Activated T-cell treated with anti-CD3 and anti-CD28 coated beads, Interleukin-2, amount 50 U/mL, for 1 hour (primary cell): ENCODE data around the gene ATG4D.
"Not testable (repeated sequence)": the region's sequence is repeated elsewhere in the genome, so short reads cannot be mapped to it uniquely, and the experiment has no call there.

Experiments used
- DNase-seq: peaks from one replicate; pipeline ENCODE4 v3.0.0-alpha.2; 2020

Gene ATG4D

GRCh38 chr19:10520652-10521318 is 22.9 kb upstream of the ATG4D start:
- no peak for DNase-seq

- DNase-seq = no peak
Measured at GRCh38 chr19:10521461-10522171, 22.1 kb upstream of the ATG4D start.

GRCh38 chr19:10523135-10523636 is 20.5 kb upstream of the ATG4D start:
- no peak for DNase-seq

GRCh38 chr19:10525636-10526035 is 18.1 kb upstream of the ATG4D start:
- DNase-seq = no peak

GRCh38 chr19:10526887-10527286 is 16.8 kb upstream of the ATG4D start:
- not testable (repeated sequence) for DNase-seq

GRCh38 chr19:10532457-10532856 is 11.2 kb upstream of the ATG4D start:
- DNase-seq = no peak

- DNase-seq = no peak
Measured at GRCh38 chr19:10533646-10534386, 9.9 kb upstream of the ATG4D start.

- no peak for DNase-seq
Measured at GRCh38 chr19:10535613-10536012, 8.1 kb upstream of the ATG4D start.

- no peak for DNase-seq
Measured at GRCh38 chr19:10537668-10538067, 6.0 kb upstream of the ATG4D start.

GRCh38 chr19:10538204-10538983 is 5.3 kb upstream of the ATG4D start:
- DNase-seq = no peak

GRCh38 chr19:10539016-10539415 is 4.7 kb upstream of the ATG4D start:
- DNase-seq = not testable (repeated sequence)

- DNase-seq = no peak
Measured at GRCh38 chr19:10543059-10543419, 665 bp upstream of the ATG4D start.

GRCh38 chr19:10544242-10544752 is 593 bp downstream of the ATG4D start:
- DNase-seq = no peak

- no peak for DNase-seq
Measured at GRCh38 chr19:10544753-10545251, 1.1 kb downstream of the ATG4D start.

- no peak for DNase-seq
Measured at GRCh38 chr19:10546817-10547216, 3.1 kb downstream of the ATG4D start.

GRCh38 chr19:10548746-10549276 is 5.1 kb downstream of the ATG4D start:
- DNase-seq = no peak

GRCh38 chr19:10549733-10550132 is 6.0 kb downstream of the ATG4D start:
- DNase-seq = no peak

GRCh38 chr19:10550336-10550735 is 6.6 kb downstream of the ATG4D start:
- DNase-seq = no peak

- DNase-seq = not testable (repeated sequence)
Measured at GRCh38 chr19:10551006-10551405, 7.3 kb downstream of the ATG4D start.

GRCh38 chr19:10551698-10552301 is 8.1 kb downstream of the ATG4D start:
- peak; percentile 47 for DNase-seq

- no peak for DNase-seq
Measured at GRCh38 chr19:10552510-10553053, 8.9 kb downstream of the ATG4D start.
